SK-N-SH (cell line): Measurements from ENCODE around the gene RETREG2.

Experiments used
- EP300 ChIP-seq, 2 experiments: IDR thresholded peaks; 2 replicates each; pipeline versions ENCODE4 v1.4.0 to v1.6.1; 2012; ENCODE audit warnings: borderline replicate concordance in 1 of 2, low read depth in 1 of 2, low read length in 1 of 2
- EZH2phosphoT487 ChIP-seq: fragments of 200-600 bp; sonication (generic); IDR thresholded peaks from 2 replicates; pipeline ENCODE4 v1.6.1; 2017; ENCODE audit warnings: low read depth, mixed run types, mild to moderate bottlenecking, antibody characterized with exemption, moderate library complexity, borderline replicate concordance
- MEF2A ChIP-seq: IDR thresholded peaks from 2 replicates; pipeline ENCODE4 v1.4.0; 2012; ENCODE audit warnings: low read depth, borderline replicate concordance
- NFIC ChIP-seq: IDR thresholded peaks from 2 replicates; pipeline ENCODE4 v1.4.0; 2012; ENCODE audit warnings: borderline replicate concordance
- RAD21 ChIP-seq: IDR thresholded peaks from 2 replicates; pipeline ENCODE4 v1.6.1; 2012; ENCODE audit warnings: mild to moderate bottlenecking, low read length
- TF ChIP-seq, protein P1 (sequence below): fragments of 200-600 bp; sonication (generic); IDR thresholded peaks from 2 replicates; pipeline ENCODE4 v1.6.1; 2017; ENCODE audit warnings: antibody characterized with exemption, mild to moderate bottlenecking, moderate library complexity

DNA sequence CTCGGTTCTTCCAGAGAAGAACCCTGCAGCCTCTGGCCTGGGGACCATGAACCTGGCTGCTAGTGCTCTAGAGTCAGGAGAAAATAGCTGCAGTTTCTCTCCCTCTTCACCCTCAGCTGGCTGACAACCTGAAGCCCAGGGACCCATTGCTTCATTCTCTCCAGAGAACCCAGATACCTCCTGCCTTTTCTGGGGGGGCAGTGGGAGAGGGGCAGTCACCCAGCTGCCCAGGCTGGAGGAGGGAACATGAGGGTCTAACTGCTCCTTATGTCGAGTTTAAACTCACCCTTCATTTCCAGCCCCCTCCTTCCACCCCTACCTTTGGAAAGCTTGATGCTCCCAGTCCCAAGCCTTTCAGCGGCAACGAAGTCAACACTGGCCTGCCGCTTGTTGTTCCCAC, 20.9 kb downstream of the RETREG2 start:
- TF ChIP-seq RAD21 (no peak), MEF2A (no peak), EZH2phosphoT487 (no peak), EP300 (IDR thresholded peaks at IDR 0.05; ENCODE audit: borderline replicate concordance in 1 of 2, low read depth in 1 of 2, low read length in 1 of 2) (no peak), NFIC (no peak)
- TF ChIP-seq, protein P1, sequence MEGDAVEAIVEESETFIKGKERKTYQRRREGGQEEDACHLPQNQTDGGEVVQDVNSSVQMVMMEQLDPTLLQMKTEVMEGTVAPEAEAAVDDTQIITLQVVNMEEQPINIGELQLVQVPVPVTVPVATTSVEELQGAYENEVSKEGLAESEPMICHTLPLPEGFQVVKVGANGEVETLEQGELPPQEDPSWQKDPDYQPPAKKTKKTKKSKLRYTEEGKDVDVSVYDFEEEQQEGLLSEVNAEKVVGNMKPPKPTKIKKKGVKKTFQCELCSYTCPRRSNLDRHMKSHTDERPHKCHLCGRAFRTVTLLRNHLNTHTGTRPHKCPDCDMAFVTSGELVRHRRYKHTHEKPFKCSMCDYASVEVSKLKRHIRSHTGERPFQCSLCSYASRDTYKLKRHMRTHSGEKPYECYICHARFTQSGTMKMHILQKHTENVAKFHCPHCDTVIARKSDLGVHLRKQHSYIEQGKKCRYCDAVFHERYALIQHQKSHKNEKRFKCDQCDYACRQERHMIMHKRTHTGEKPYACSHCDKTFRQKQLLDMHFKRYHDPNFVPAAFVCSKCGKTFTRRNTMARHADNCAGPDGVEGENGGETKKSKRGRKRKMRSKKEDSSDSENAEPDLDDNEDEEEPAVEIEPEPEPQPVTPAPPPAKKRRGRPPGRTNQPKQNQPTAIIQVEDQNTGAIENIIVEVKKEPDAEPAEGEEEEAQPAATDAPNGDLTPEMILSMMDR = no peak
